Measurements from ENCODE around the gene ST8SIA1.

The ST8SIA1 gene

GRCh38 chr12:22283508-22283907 lies 51.0 kb downstream of the ST8SIA1 start:
- no peaks in the 10 kb centered on the region for H3K27me3 ChIP-seq (replicated peaks; ENCODE audit: insufficient read depth, low read length)
- no peak overlapping the region for H3K27ac ChIP-seq (ENCODE audit: low read length)
- H3K9me2 ChIP-seq (replicated peaks; ENCODE audit: insufficient read depth, low read length) = no peaks in the 10 kb centered on the region
- no peak overlapping the region for H2AFZ ChIP-seq (ENCODE audit: low read length)
- H3K9me3 ChIP-seq (replicated peaks; ENCODE audit: insufficient read depth, low read length) = no peaks in the 10 kb centered on the region
- no peak overlapping the region for H3K4me3 ChIP-seq (ENCODE audit: low read length)
- no peaks in the 10 kb centered on the region for H4K20me1 ChIP-seq (ENCODE audit: insufficient read depth, low read length)
- H3K36me3 ChIP-seq (replicated peaks; ENCODE audit: insufficient read depth, low read length) = no peaks in the 10 kb centered on the region
- DNase-seq = no peak
- H3F3A ChIP-seq (ENCODE audit: insufficient read depth, low read length) = no peaks in the 10 kb centered on the region
- H3K79me2 ChIP-seq (ENCODE audit: low read length) = no peaks in the 10 kb centered on the region
- H3K4me2 ChIP-seq (ENCODE audit: low read depth, low read length) = no peak overlapping the region
- TF ChIP-seq CTCF (IDR thresholded peaks at IDR 0.05; ENCODE audit: low read length) (no peak), EZH2 (optimal IDR thresholded peaks at IDR 0.05; ENCODE audit: low read depth, low read length) (no peak), EZH2phosphoT487 (IDR thresholded peaks at IDR 0.05; ENCODE audit: low read length) (no peak)
- no peaks in the 10 kb centered on the region for H3K4me1 ChIP-seq (ENCODE audit: low read length)
- no peak overlapping the region for H3K9ac ChIP-seq (ENCODE audit: low read length)

GRCh38 chr12:22283006-22283506 lies 51.5 kb downstream of the ST8SIA1 start:
- Histone ChIP-seq H3K36me3 (replicated peaks; ENCODE audit: insufficient read depth, low read length) (no peaks in the 10 kb centered on the region), H3K9me3 (replicated peaks; ENCODE audit: insufficient read depth, low read length) (no peaks in the 10 kb centered on the region), H3K4me1 (ENCODE audit: low read length) (no peaks in the 10 kb centered on the region), H3K9me2 (replicated peaks; ENCODE audit: insufficient read depth, low read length) (no peaks in the 10 kb centered on the region), H3K27ac (ENCODE audit: low read length) (no peak overlapping the region), H2AFZ (ENCODE audit: low read length) (no peak overlapping the region), H3K4me2 (ENCODE audit: low read depth, low read length) (no peak overlapping the region), H4K20me1 (ENCODE audit: insufficient read depth, low read length) (no peaks in the 10 kb centered on the region), H3K4me3 (ENCODE audit: low read length) (no peak overlapping the region), H3K9ac (ENCODE audit: low read length) (no peak overlapping the region), H3F3A (ENCODE audit: insufficient read depth, low read length) (no peaks in the 10 kb centered on the region), H3K79me2 (ENCODE audit: low read length) (no peaks in the 10 kb centered on the region), H3K27me3 (replicated peaks; ENCODE audit: insufficient read depth, low read length) (no peaks in the 10 kb centered on the region)
- TF ChIP-seq EZH2 (optimal IDR thresholded peaks at IDR 0.05; ENCODE audit: low read depth, low read length) = no peak
- no peak for TF ChIP-seq EZH2phosphoT487 (IDR thresholded peaks at IDR 0.05; ENCODE audit: low read length)
- no peak for TF ChIP-seq CTCF (IDR thresholded peaks at IDR 0.05; ENCODE audit: low read length)
- no peak for DNase-seq

- no peak overlapping the region for H3K4me3 ChIP-seq (ENCODE audit: low read length)
- no peaks in the 10 kb centered on the region for H4K20me1 ChIP-seq (ENCODE audit: insufficient read depth, low read length)
- H3K4me1 ChIP-seq (ENCODE audit: low read length) = no peaks in the 10 kb centered on the region
- no peak overlapping the region for H3K9ac ChIP-seq (ENCODE audit: low read length)
- H3F3A ChIP-seq (ENCODE audit: insufficient read depth, low read length) = no peaks in the 10 kb centered on the region
- no peaks in the 10 kb centered on the region for H3K9me2 ChIP-seq (replicated peaks; ENCODE audit: insufficient read depth, low read length)
- H3K79me2 ChIP-seq (ENCODE audit: low read length) = no peaks in the 10 kb centered on the region
- no peak for DNase-seq
- TF ChIP-seq EZH2phosphoT487 (IDR thresholded peaks at IDR 0.05; ENCODE audit: low read length) (no peak), EZH2 (optimal IDR thresholded peaks at IDR 0.05; ENCODE audit: low read depth, low read length) (no peak), CTCF (IDR thresholded peaks at IDR 0.05; ENCODE audit: low read length) (no peak)
- no peaks in the 10 kb centered on the region for H3K27me3 ChIP-seq (replicated peaks; ENCODE audit: insufficient read depth, low read length)
- no peaks in the 10 kb centered on the region for H3K36me3 ChIP-seq (replicated peaks; ENCODE audit: insufficient read depth, low read length)
- no peak overlapping the region for H3K27ac ChIP-seq (ENCODE audit: low read length)
- H3K9me3 ChIP-seq (replicated peaks; ENCODE audit: insufficient read depth, low read length) = no peaks in the 10 kb centered on the region
- H2AFZ ChIP-seq (ENCODE audit: low read length) = no peak overlapping the region
- H3K4me2 ChIP-seq (ENCODE audit: low read depth, low read length) = no peak overlapping the region
Observed at GRCh38 chr12:22282283-22282682, 52.2 kb downstream of the ST8SIA1 start.
